A204.1 (cell line): ENCODE measurements around the gene ATG7.

Experiments
- FAIRE-seq: peaks from 2 replicates; lab custom pipeline; 2012; peaks lifted over from hg19 to GRCh38; lab: Jason Lieb, UNC

The ATG7 gene

GRCh38 chr3:11356269-11356668, 84.1 kb downstream of the ATG7 start:
- FAIRE-seq: no peak

- no peak for FAIRE-seq
Measured at GRCh38 chr3:11362600-11362999, 90.4 kb downstream of the ATG7 start.

GRCh38 chr3:11363715-11364114, 91.5 kb downstream of the ATG7 start:
- no peak for FAIRE-seq

- FAIRE-seq: no peak
Measured at GRCh38 chr3:11364181-11364580, 92.0 kb downstream of the ATG7 start.

GRCh38 chr3:11367143-11367693, 95.0 kb downstream of the ATG7 start:
- FAIRE-seq: no peak

- no peak for FAIRE-seq
Measured at GRCh38 chr3:11370191-11370590, 98.0 kb downstream of the ATG7 start.

- FAIRE-seq: no peak
Measured at GRCh38 chr3:11370966-11371365, 98.8 kb downstream of the ATG7 start.

GRCh38 chr3:11371747-11372146, 99.5 kb downstream of the ATG7 start:
- FAIRE-seq: no peak

- FAIRE-seq: no peak
Measured at GRCh38 chr3:11373235-11373634, 101.0 kb downstream of the ATG7 start.

GRCh38 chr3:11373654-11374053, 101.5 kb downstream of the ATG7 start:
- no peak for FAIRE-seq

GRCh38 chr3:11375333-11376088, 103.3 kb downstream of the ATG7 start:
- FAIRE-seq: no peak

GRCh38 chr3:11377719-11378118, 105.5 kb downstream of the ATG7 start:
- FAIRE-seq: no peak

- peak; percentile 96 for FAIRE-seq
Measured at GRCh38 chr3:11379238-11379823, 107.1 kb downstream of the ATG7 start.

- no peak for FAIRE-seq
Measured at GRCh38 chr3:11379824-11380701, 107.9 kb downstream of the ATG7 start.

GRCh38 chr3:11381141-11381540, 108.9 kb downstream of the ATG7 start:
- no peak for FAIRE-seq

GRCh38 chr3:11381563-11381962, 109.4 kb downstream of the ATG7 start:
- no peak for FAIRE-seq

GRCh38 chr3:11382146-11382745, 110.0 kb downstream of the ATG7 start:
- FAIRE-seq: no peak

GRCh38 chr3:11384074-11384473, 111.9 kb downstream of the ATG7 start:
- FAIRE-seq: no peak

- FAIRE-seq: no peak
Measured at GRCh38 chr3:11385326-11385725, 113.1 kb downstream of the ATG7 start.

GRCh38 chr3:11385891-11386290, 113.7 kb downstream of the ATG7 start:
- FAIRE-seq: no peak

- no peak for FAIRE-seq
Measured at GRCh38 chr3:11386465-11387113, 114.4 kb downstream of the ATG7 start.
